WI38 (cell line): ENCODE data around the gene CA5A.

Source experiments
- H3K4me3 ChIP-seq: 2 replicates; pipeline ENCODE4 v1.5.1; 2011; ENCODE audit warnings: low read depth, mild to moderate bottlenecking, control low read depth, low read length
- CTCF ChIP-seq: IDR thresholded peaks from 2 replicates; pipeline ENCODE4 v1.5.1; 2012; ENCODE audit warnings: low read depth, mild to moderate bottlenecking, control low read depth, low read length

The CA5A gene

GRCh38 chr16:87950765-87951551 lies 14.6 kb upstream of the CA5A start, which contains the start of gene BANP:
BANP (plus strand) TSS chr16:87951434; CDS start chr16:87975116, 23,682 bp downstream.
- no peak for TF ChIP-seq CTCF

GRCh38 chr16:87949071-87949744 lies 12.9 kb upstream of the CA5A start:
- TF ChIP-seq CTCF, result no peak
- H3K4me3 ChIP-seq, result no peak overlapping the region

More at GRCh38 chr16:87950765-87951551, 14.6 kb upstream of the CA5A start, which contains the start of gene BANP:
- peak within 1 kb of the TSS; percentile 90 for H3K4me3 ChIP-seq

GRCh38 chr16:87948735-87949070 lies 12.4 kb upstream of the CA5A start:
- no peak overlapping the region for H3K4me3 ChIP-seq
- no peak for TF ChIP-seq CTCF

GRCh38 chr16:87948119-87948545 lies 11.8 kb upstream of the CA5A start:
- H3K4me3 ChIP-seq, result no peak overlapping the region
- TF ChIP-seq CTCF, result no peak

- no peak overlapping the region for H3K4me3 ChIP-seq
- no peak for TF ChIP-seq CTCF
Observed at GRCh38 chr16:87947356-87948118, 11.2 kb upstream of the CA5A start.

GRCh38 chr16:87946596-87947347 lies 10.4 kb upstream of the CA5A start:
- H3K4me3 ChIP-seq, result no peak overlapping the region
- TF ChIP-seq CTCF, result no peak
